SK-N-DZ (cell line): Measurements from ENCODE around the gene TJAP1. TPM values are rescaled to one million over a fixed set of nuclear protein-coding genes. Genes with fewer than 3 reads are reported as not detected.

Experiments used
- DNase-seq: peaks from one replicate; pipeline ENCODE4 v3.0.0-alpha.2; 2015; ENCODE audit warnings: low spot score
- polyA plus RNA-seq, 2 experiments: library from polyadenylated mRNA; depleted of rRNA; stranded (reverse); fragments of >200 nt; gene quantifications; 2 replicates each; pipeline ENCODE4 v1.2.3, GENCODE V29; 2014

The TJAP1 gene
- 17.8 and 20.9 TPM in 2 replicates for polyA plus RNA-seq (2014; cell fraction: cytosol; rRNA removed)
- 49.6 and 69.6 TPM in 2 replicates for polyA plus RNA-seq (2014; cell fraction: nucleus; rRNA removed)

GRCh38 chr6:43477235-43478007 lies at the start of gene TJAP1:
TJAP1 (plus strand) TSS chr6:43477570; CDS start chr6:43499002, 21,432 bp downstream.
- peak; percentile 84 for DNase-seq

GRCh38 chr6:43428112-43428570 lies 49.2 kb upstream of the TJAP1 start:
- no peak for DNase-seq

GRCh38 chr6:43428874-43429273 lies 48.5 kb upstream of the TJAP1 start:
- DNase-seq: no peak

GRCh38 chr6:43432009-43432945 lies 45.1 kb upstream of the TJAP1 start:
- no peak for DNase-seq

GRCh38 chr6:43433148-43433547 lies 44.2 kb upstream of the TJAP1 start:
- DNase-seq: no peak

GRCh38 chr6:43434001-43434840 lies 43.1 kb upstream of the TJAP1 start:
- DNase-seq: no peak

GRCh38 chr6:43434943-43435342 lies 42.4 kb upstream of the TJAP1 start:
- no peak for DNase-seq

GRCh38 chr6:43435682-43436437 lies 41.5 kb upstream of the TJAP1 start:
- DNase-seq: no peak

- DNase-seq: no peak
These were observed 40.6 kb upstream of the TJAP1 start for GRCh38 chr6:43436577-43437282.

GRCh38 chr6:43437700-43438099 lies 39.7 kb upstream of the TJAP1 start:
- no peak for DNase-seq

- no peak for DNase-seq
These were observed 34.4 kb upstream of the TJAP1 start for GRCh38 chr6:43442935-43443334.

- no peak for DNase-seq
These were observed 33.3 kb upstream of the TJAP1 start for GRCh38 chr6:43444036-43444435.

- no peak for DNase-seq
These were observed 32.8 kb upstream of the TJAP1 start for GRCh38 chr6:43444582-43444981.

GRCh38 chr6:43445576-43445975 lies 31.8 kb upstream of the TJAP1 start:
- DNase-seq: no peak

- DNase-seq: no peak
These were observed 29.8 kb upstream of the TJAP1 start for GRCh38 chr6:43447604-43448003.

- DNase-seq: no peak
These were observed 28.5 kb upstream of the TJAP1 start for GRCh38 chr6:43448916-43449315.

- no peak for DNase-seq
These were observed 26.7 kb upstream of the TJAP1 start for GRCh38 chr6:43450699-43451131.

- DNase-seq: no peak
These were observed 26.0 kb upstream of the TJAP1 start for GRCh38 chr6:43451348-43451747.

GRCh38 chr6:43451939-43452338 lies 25.4 kb upstream of the TJAP1 start:
- no peak for DNase-seq

GRCh38 chr6:43452896-43453295 lies 24.5 kb upstream of the TJAP1 start:
- no peak for DNase-seq
